Keratinocyte (primary cell): Measurements from ENCODE around the gene COL4A5. TPM values are rescaled to one million over a fixed set of nuclear protein-coding genes. Genes with fewer than 3 reads are reported as not detected.

Source experiments
- DNase-seq: peaks from one replicate; pipeline ENCODE4 v3.0.0-alpha.2; 2011; ENCODE audit warnings: low read depth, missing footprints, low spot score
- FAIRE-seq: peaks from 2 replicates; lab custom pipeline; 2011; peaks lifted over from hg19 to GRCh38; lab: Jason Lieb, UNC
- H2AFZ ChIP-seq: 2 replicates; pipeline ENCODE4 v1.6.0; 2012; ENCODE audit warnings: low read length, control low read depth, inconsistent platforms; ENCODE audit not compliant: control insufficient read depth
- H3K27ac ChIP-seq: 2 replicates; pipeline ENCODE4 v1.5.1; 2011; ENCODE audit warnings: low read length; ENCODE audit not compliant: control insufficient read depth, insufficient read depth
- H3K27me3 ChIP-seq: 3 replicates; pipeline ENCODE4 v1.6.0; 2011; ENCODE audit warnings: low read length; ENCODE audit not compliant: control insufficient read depth, insufficient read depth; ENCODE audit errors: extremely low read depth
- H3K36me3 ChIP-seq, 2 experiments: 2 replicates in 1 of 2; 3 replicates in 1 of 2; pipeline ENCODE4 v1.5.1; 2011; ENCODE audit warnings: low read length in 2 of 2, mild to moderate bottlenecking in 1 of 2; ENCODE audit not compliant: control insufficient read depth in 2 of 2, insufficient read depth in 2 of 2; ENCODE audit errors: extremely low read depth in 1 of 2
- H3K4me1 ChIP-seq: 3 replicates; pipeline ENCODE4 v1.5.1; 2011; ENCODE audit warnings: low read length; ENCODE audit not compliant: control insufficient read depth, insufficient read depth; ENCODE audit errors: extremely low read depth
- H3K4me2 ChIP-seq: 3 replicates; pipeline ENCODE4 v1.6.0; 2011; ENCODE audit warnings: low read depth, low read length; ENCODE audit not compliant: control insufficient read depth, insufficient read depth; ENCODE audit errors: extremely low read depth
- H3K4me3 ChIP-seq, 3 experiments: fragments of 200-600 bp in 1 of 3; sonication (generic) in 1 of 3; 2 replicates in 2 of 3; 3 replicates in 1 of 3; pipeline ENCODE4 v1.5.1; 2011 to 2016; ENCODE audit warnings: low read length in 3 of 3, mild to moderate bottlenecking in 3 of 3, control low read depth in 2 of 3, inconsistent platforms in 1 of 3, low read depth in 1 of 3, mixed read lengths in 1 of 3, mixed run types in 1 of 3, moderate library complexity in 1 of 3; ENCODE audit not compliant: control insufficient read depth in 2 of 3, insufficient read depth in 2 of 3; ENCODE audit errors: extremely low read depth in 1 of 3
- H3K79me2 ChIP-seq: 2 replicates; pipeline ENCODE4 v1.6.0; 2012; ENCODE audit warnings: low read length; ENCODE audit not compliant: control insufficient read depth, insufficient read depth
- H3K9ac ChIP-seq: 3 replicates; pipeline ENCODE4 v1.6.0; 2011; ENCODE audit warnings: low read length; ENCODE audit not compliant: control insufficient read depth, insufficient read depth; ENCODE audit errors: extremely low read depth
- H3K9me1 ChIP-seq: 3 replicates; pipeline ENCODE4 v1.6.0; 2011; ENCODE audit warnings: low read length; ENCODE audit not compliant: control insufficient read depth, insufficient read depth; ENCODE audit errors: extremely low read depth
- H3K9me3 ChIP-seq: 2 replicates; pipeline ENCODE4 v1.5.1; 2012; ENCODE audit warnings: low read depth, low read length; ENCODE audit not compliant: control insufficient read depth
- H4K20me1 ChIP-seq: 3 replicates; pipeline ENCODE4 v1.6.0; 2011; ENCODE audit warnings: low read length; ENCODE audit not compliant: control insufficient read depth, insufficient read depth; ENCODE audit errors: extremely low read depth
- CTCF ChIP-seq, 3 experiments: IDR thresholded peaks in 1 of 3; conservative IDR thresholded peaks in 1 of 3; optimal IDR thresholded peaks in 1 of 3; 2 replicates in 2 of 3; 3 replicates in 1 of 3; pipeline versions ENCODE3 to v1.5.1; 2011; ENCODE audit warnings: low read length in 3 of 3, mild to moderate bottlenecking in 3 of 3, moderate library complexity in 2 of 3, control low read depth in 1 of 3, inconsistent platforms in 1 of 3; ENCODE audit not compliant: insufficient read depth in 2 of 3; ENCODE audit errors: extremely low read depth in 1 of 3
- EZH2 ChIP-seq: IDR thresholded peaks from one replicate; pipeline ENCODE4 v1.6.1; 2012; ENCODE audit warnings: inconsistent platforms, mild to moderate bottlenecking, low read length, moderate library complexity
- dilution Hi-C: fragments of 300-500 bp; cut with MboI; formaldehyde crosslinking; loops from one replicate; pipeline ENCODE4 v1.7.0; 2020; ENCODE audit warnings: low sequenced_read_pairs; ENCODE audit not compliant: extremely low pct_ligation_motif_present
- polyA plus RNA-seq, 5 experiments: library from polyadenylated mRNA; depleted of rRNA in 3 of 5; stranded (reverse) in 3 of 5; stranded (forward) in 1 of 5; unstranded in 1 of 5; fragments of >200 nt; gene quantifications; 1 replicate in 1 of 5; 2 replicates in 3 of 5; 3 replicates in 1 of 5; pipeline versions ENCODE4 v1.2.1 to v1.2.3, GENCODE V29; 2011 to 2012; ENCODE audit warnings: missing spikeins in 2 of 5, low read depth in 1 of 5, low replicate concordance in 1 of 5

COL4A5 gene
- polyA plus RNA-seq, 1 donor (not counting 4 experiments of a cell fraction or from before 2014, with no cell fraction given), result 53.2 TPM

- Histone ChIP-seq H3K9ac (peak overlapping the region; percentile 80), H4K20me1 (no peaks in the 10 kb centered on the region), H3K27ac (peak overlapping the region; percentile 98), H3K9me1 (no peaks in the 10 kb centered on the region), H3K4me1 (peaks cover 60% of the 10 kb centered on the region), H2AFZ (no peak overlapping the region), H3K79me2 (no peaks in the 10 kb centered on the region), H3K4me3 (peak overlapping the region; percentile 23 to 56 (median 51)), H3K36me3 (no peaks in the 10 kb centered on the region), H3K9me3 (no peaks in the 10 kb centered on the region), H3K4me2 (peak overlapping the region; percentile 86), H3K27me3 (no peaks in the 10 kb centered on the region)
- peak; percentile 90 for FAIRE-seq
- dilution Hi-C loops, result no loop called here
- TF ChIP-seq CTCF (optimal IDR thresholded peaks at IDR 0.05 in 1 of 3, IDR thresholded peaks at IDR 0.05 in 1 of 3, conservative IDR thresholded peaks at IDR 0.05 in 1 of 3; ENCODE audit: extremely low read depth in 1 of 3, insufficient read depth in 2 of 3, low read length in 3 of 3) (no peak), EZH2 (no peak)
- no peak for DNase-seq
Measured at GRCh38 chrX:108397627-108398391, 41.8 kb upstream of the COL4A5 start.

DNA sequence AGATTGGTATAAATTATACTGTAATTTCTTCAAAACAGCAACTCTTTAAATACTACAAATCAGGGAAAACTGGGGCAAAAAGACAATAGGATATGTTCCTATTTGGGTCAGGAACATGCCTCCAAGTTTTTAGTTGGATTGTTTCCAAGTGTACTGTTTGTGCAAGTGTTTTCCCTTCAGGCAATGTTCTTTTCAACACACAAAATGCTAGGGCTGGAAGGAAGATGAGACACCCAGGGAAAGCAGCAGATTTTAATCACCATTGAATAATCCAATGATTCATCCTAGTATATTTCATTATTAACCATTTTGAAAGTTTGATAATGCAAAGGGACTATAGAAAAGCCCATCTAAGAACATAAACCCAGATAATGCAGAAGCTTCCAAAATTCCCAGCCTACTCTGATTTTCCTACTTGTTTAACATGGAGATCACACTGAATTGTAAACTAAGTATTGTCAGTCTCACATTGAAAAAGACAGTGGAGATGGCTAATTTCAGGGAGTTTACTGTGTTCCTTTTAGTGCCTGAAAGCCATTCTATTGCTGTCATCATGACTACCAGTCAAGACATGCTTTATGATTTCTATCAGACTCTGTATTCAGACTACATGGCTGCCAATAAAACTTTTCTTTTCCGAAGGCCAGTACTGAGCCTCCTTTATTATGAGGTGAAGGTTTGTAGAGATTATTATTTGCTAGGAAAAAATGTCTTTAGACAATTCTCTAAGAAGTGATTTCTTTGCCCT lies 40.0 kb upstream of the COL4A5 start:
- no peaks in the 10 kb centered on the region for H3K9me3 ChIP-seq
- dilution Hi-C loops, result no loop called here
- no peak for TF ChIP-seq CTCF (optimal IDR thresholded peaks at IDR 0.05 in 1 of 3, IDR thresholded peaks at IDR 0.05 in 1 of 3, conservative IDR thresholded peaks at IDR 0.05 in 1 of 3; ENCODE audit: extremely low read depth in 1 of 3, insufficient read depth in 2 of 3, low read length in 3 of 3)
- no peaks in the 10 kb centered on the region for H3K36me3 ChIP-seq
- peak overlapping the region; percentile 78 for H3K9ac ChIP-seq
- H3K4me1 ChIP-seq, result peaks cover 60% of the 10 kb centered on the region
- peak overlapping the region; percentile 43 for H2AFZ ChIP-seq
- H4K20me1 ChIP-seq, result no peaks in the 10 kb centered on the region
- no peaks in the 10 kb centered on the region for H3K9me1 ChIP-seq
- H3K4me2 ChIP-seq, result peak overlapping the region; percentile 86
- peak overlapping the region; percentile 98 for H3K27ac ChIP-seq
- peak; percentile 85 for DNase-seq
- peak overlapping the region; percentile 3 to 54 (median 27) for H3K4me3 ChIP-seq
- H3K79me2 ChIP-seq, result no peaks in the 10 kb centered on the region
- no peaks in the 10 kb centered on the region for H3K27me3 ChIP-seq
- FAIRE-seq, result peak; percentile 79
